HepG2 (cell line): ENCODE data around the gene SIX5. TPM values are rescaled to one million over a fixed set of nuclear protein-coding genes. Genes with fewer than 3 reads are reported as not detected.

ENCODE experiments used
- ARNT ChIP-seq: fragments of 450-650 bp; IDR thresholded peaks from 2 replicates; pipeline ENCODE4 v1.6.1; 2017
- CCDC6 ChIP-seq: sonication (generic); formaldehyde crosslinking; IDR thresholded peaks from 2 replicates; pipeline ENCODE4 v1.8.1; 2022; ENCODE audit warnings: mild to moderate bottlenecking, missing genetic modification reagents, moderate library complexity
- CHD4 ChIP-seq: fragments of 200-600 bp; sonication (generic); IDR thresholded peaks from 2 replicates; pipeline ENCODE4 v1.7.0; 2017; ENCODE audit warnings: mild to moderate bottlenecking, low read length, borderline replicate concordance
- GLI4 ChIP-seq: sonication (generic); formaldehyde crosslinking; IDR thresholded peaks from 2 replicates; pipeline ENCODE4 v1.5.1; 2020; ENCODE audit warnings: missing genetic modification reagents, mild to moderate bottlenecking, moderate library complexity, borderline replicate concordance
- GTF3A ChIP-seq: sonication (generic); formaldehyde crosslinking; conservative IDR thresholded peaks from 2 replicates; pipeline ENCODE4 v1.4.0; 2020; ENCODE audit warnings: mild to moderate bottlenecking, missing genetic modification reagents
- HCFC1 ChIP-seq: fragments of 150-350 bp; IDR thresholded peaks from 2 replicates; pipeline ENCODE4 v1.6.1; 2014; ENCODE audit warnings: low read depth, low read length
- HHEX ChIP-seq: IDR thresholded peaks from 2 replicates; pipeline ENCODE4 v1.6.1; 2016; ENCODE audit warnings: control low read depth
- ISX ChIP-seq: sonication (generic); formaldehyde crosslinking; conservative IDR thresholded peaks from 2 replicates; pipeline ENCODE4 v1.5.0; 2020; ENCODE audit warnings: missing genetic modification reagents
- PAX8 ChIP-seq: sonication (generic); formaldehyde crosslinking; IDR thresholded peaks from 2 replicates; pipeline ENCODE4 v1.8.0; 2022; ENCODE audit warnings: mild to moderate bottlenecking, missing genetic modification reagents, borderline replicate concordance
- PHF20 ChIP-seq: sonication (generic); formaldehyde crosslinking; IDR thresholded peaks from 2 replicates; pipeline ENCODE4 v1.5.0; 2020; ENCODE audit warnings: mild to moderate bottlenecking, missing genetic modification reagents
- RFX1 ChIP-seq: fragments of 450-650 bp; IDR thresholded peaks from 2 replicates; pipeline ENCODE4 v1.6.1; 2017
- THYN1 ChIP-seq: sonication (generic); formaldehyde crosslinking; IDR thresholded peaks from 2 replicates; pipeline ENCODE4 v1.8.1; 2023; ENCODE audit warnings: low read depth, mild to moderate bottlenecking, moderate library complexity, missing genetic modification reagents, borderline replicate concordance
- ZBTB7A ChIP-seq: sonication (generic); formaldehyde crosslinking; IDR thresholded peaks from 2 replicates; pipeline ENCODE4 v1.8.0; 2022; ENCODE audit warnings: mild to moderate bottlenecking, missing genetic modification reagents
- ZNF383 ChIP-seq: sonication (generic); formaldehyde crosslinking; IDR thresholded peaks from 2 replicates; pipeline ENCODE4 v1.4.0; 2020; ENCODE audit warnings: missing genetic modification reagents, mild to moderate bottlenecking, borderline replicate concordance
- ZNF501 ChIP-seq: sonication (generic); formaldehyde crosslinking; IDR thresholded peaks from 2 replicates; pipeline ENCODE4 v1.5.1; 2020; ENCODE audit warnings: mild to moderate bottlenecking, moderate library complexity, missing genetic modification reagents
- ZNF605 ChIP-seq: sonication (generic); formaldehyde crosslinking; IDR thresholded peaks from 2 replicates; pipeline ENCODE4 v1.8.0; 2022; ENCODE audit warnings: mild to moderate bottlenecking, missing genetic modification reagents
- ZNF709 ChIP-seq: sonication (generic); formaldehyde crosslinking; IDR thresholded peaks from 2 replicates; pipeline ENCODE4 v1.5.0; 2020; ENCODE audit warnings: mild to moderate bottlenecking, missing genetic modification reagents
- ZNF713 ChIP-seq: sonication (generic); formaldehyde crosslinking; IDR thresholded peaks from 2 replicates; pipeline ENCODE4 v1.4.0; 2020; ENCODE audit warnings: mild to moderate bottlenecking, missing genetic modification reagents
- ZSCAN30 ChIP-seq: sonication (generic); formaldehyde crosslinking; IDR thresholded peaks from 2 replicates; pipeline ENCODE4 v1.5.0; 2020; ENCODE audit warnings: mild to moderate bottlenecking, missing genetic modification reagents
- polyA plus RNA-seq, 8 experiments: library from polyadenylated mRNA; depleted of rRNA in 3 of 8; stranded (reverse) in 7 of 8; unstranded in 1 of 8; fragments of >200 nt; fragmentation: Illumina TruSeq in 4 of 8; extraction: Trizol in 4 of 8; gene quantifications; 2 replicates each; pipeline versions ENCODE4 v1.2.1 to v1.2.3, GENCODE V29; 2011 to 2016; ENCODE audit warnings: low read depth in 4 of 8, missing spikeins in 1 of 8, mixed read lengths in 1 of 8; ENCODE audit not compliant: insufficient read depth in 1 of 8
- total RNA-seq, 5 experiments: library from RNA; depleted of rRNA; stranded (reverse); fragments of >200 nt; fragmentation: Illumina TruSeq; extraction: Trizol; gene quantifications; 2 replicates each; pipeline ENCODE4 v1.2.3, GENCODE V29; 2016; ENCODE audit warnings: low read depth in 1 of 5
- TF ChIP-seq, protein P1 (sequence below): sonication (generic); formaldehyde crosslinking; IDR thresholded peaks from 2 replicates; pipeline ENCODE4 v1.5.0; 2020; ENCODE audit warnings: mild to moderate bottlenecking, missing genetic modification reagents
- TF ChIP-seq, protein P2 (sequence below), 2 experiments: sonication (generic) in 1 of 2; formaldehyde crosslinking in 1 of 2; IDR thresholded peaks; 2 replicates each; pipeline versions ENCODE4 v1.6.1 to v1.9.0; 2014 to 2022; ENCODE audit warnings: antibody characterized with exemption in 1 of 2, borderline replicate concordance in 1 of 2, inconsistent platforms in 1 of 2, low read depth in 1 of 2, missing genetic modification reagents in 1 of 2

Gene SIX5
- total and polyA plus RNA-seq, 2 of the 13 experiments (the other 11 are each of a cell fraction or from before 2014, with no cell fraction given): 7.7 to 10.5 TPM

DNA sequence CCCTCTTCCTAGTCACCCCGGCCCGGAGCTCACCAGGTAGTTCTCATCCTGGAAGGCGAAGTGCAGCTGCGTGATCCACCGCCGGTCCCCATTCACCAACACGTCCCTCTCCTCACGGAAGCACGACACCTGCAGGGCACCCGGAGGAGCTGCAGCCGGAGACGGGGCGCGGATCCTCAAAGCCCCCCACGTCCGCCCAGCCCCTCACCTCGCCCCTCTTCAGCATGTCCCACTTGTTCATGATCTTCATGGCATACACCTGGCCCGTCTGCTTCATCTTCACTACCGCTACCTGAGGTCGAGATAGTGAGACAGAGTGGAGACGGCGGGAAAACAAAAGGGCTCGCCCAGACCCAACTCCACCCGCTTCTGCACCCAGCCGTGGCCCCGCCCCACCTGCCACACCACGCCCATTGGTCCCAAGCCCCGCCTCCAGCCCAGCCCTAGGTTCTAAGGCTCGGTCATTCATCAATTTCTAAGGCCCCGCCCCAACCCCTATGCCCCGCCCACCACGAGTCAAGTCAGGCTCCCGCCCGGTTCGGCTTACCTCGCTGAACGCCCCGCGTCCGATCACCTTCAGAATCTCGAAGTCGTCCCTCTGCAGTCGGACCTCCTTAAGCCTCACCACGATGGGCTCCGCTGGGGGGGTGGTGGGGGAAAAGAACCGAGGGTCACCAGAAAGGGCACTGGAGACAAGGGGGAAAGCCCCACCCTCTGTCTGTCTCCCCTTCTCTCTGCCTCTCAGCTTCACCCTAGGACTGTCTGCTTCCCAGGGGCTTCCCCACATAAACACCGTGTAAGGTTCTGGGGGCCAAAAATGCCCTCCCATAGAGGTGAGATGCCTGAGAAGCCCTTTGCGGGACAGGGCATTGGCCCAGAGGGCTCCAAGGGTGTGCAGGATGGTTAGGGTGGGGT is 10.4 kb upstream of the SIX5 start (continued):
- TF ChIP-seq CCDC6 (no peak), ISX (CRISPR knock-in tag) (no peak), GLI4 (no peak), PHF20 (CRISPR knock-in tag) (no peak), ZNF501 (CRISPR knock-in tag) (no peak), ZSCAN30 (CRISPR knock-in tag) (no peak), GTF3A (CRISPR knock-in tag) (no peak), ZNF713 (CRISPR knock-in tag) (no peak), HHEX (CRISPR knock-in tag) (no peak), ARNT (no peak), THYN1 (no peak), ZNF709 (CRISPR knock-in tag) (no peak), ZNF383 (CRISPR knock-in tag) (no peak), RFX1 (no peak), ZNF605 (CRISPR knock-in tag) (no peak), PAX8 (no peak), CHD4 (0 out of 2 replicates have a peak, but pooled peaks have one; percentile 32), HCFC1 (no peak), ZBTB7A (CRISPR knock-in tag) (peak; percentile 52; the same call in 1 of the 2 replicates)
- TF ChIP-seq, protein P1, sequence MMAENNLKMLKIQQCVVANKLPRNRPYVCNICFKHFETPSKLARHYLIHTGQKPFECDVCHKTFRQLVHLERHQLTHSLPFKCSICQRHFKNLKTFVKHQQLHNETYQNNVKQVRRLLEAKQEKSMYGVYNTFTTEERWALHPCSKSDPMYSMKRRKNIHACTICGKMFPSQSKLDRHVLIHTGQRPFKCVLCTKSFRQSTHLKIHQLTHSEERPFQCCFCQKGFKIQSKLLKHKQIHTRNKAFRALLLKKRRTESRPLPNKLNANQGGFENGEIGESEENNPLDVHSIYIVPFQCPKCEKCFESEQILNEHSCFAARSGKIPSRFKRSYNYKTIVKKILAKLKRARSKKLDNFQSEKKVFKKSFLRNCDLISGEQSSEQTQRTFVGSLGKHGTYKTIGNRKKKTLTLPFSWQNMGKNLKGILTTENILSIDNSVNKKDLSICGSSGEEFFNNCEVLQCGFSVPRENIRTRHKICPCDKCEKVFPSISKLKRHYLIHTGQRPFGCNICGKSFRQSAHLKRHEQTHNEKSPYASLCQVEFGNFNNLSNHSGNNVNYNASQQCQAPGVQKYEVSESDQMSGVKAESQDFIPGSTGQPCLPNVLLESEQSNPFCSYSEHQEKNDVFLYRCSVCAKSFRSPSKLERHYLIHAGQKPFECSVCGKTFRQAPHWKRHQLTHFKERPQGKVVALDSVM (CRISPR knock-in tag): no peak
- TF ChIP-seq, protein P2, sequence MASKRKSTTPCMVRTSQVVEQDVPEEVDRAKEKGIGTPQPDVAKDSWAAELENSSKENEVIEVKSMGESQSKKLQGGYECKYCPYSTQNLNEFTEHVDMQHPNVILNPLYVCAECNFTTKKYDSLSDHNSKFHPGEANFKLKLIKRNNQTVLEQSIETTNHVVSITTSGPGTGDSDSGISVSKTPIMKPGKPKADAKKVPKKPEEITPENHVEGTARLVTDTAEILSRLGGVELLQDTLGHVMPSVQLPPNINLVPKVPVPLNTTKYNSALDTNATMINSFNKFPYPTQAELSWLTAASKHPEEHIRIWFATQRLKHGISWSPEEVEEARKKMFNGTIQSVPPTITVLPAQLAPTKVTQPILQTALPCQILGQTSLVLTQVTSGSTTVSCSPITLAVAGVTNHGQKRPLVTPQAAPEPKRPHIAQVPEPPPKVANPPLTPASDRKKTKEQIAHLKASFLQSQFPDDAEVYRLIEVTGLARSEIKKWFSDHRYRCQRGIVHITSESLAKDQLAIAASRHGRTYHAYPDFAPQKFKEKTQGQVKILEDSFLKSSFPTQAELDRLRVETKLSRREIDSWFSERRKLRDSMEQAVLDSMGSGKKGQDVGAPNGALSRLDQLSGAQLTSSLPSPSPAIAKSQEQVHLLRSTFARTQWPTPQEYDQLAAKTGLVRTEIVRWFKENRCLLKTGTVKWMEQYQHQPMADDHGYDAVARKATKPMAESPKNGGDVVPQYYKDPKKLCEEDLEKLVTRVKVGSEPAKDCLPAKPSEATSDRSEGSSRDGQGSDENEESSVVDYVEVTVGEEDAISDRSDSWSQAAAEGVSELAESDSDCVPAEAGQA (IDR thresholded peaks at IDR 0.05; ENCODE audit: low read depth): no peak
- TF ChIP-seq, protein P2 (CRISPR knock-in tag; IDR thresholded peaks at IDR 0.05; ENCODE audit: borderline replicate concordance): no peak
